Purkinje cell (primary cell): ENCODE results near the gene LRWD1. TPM values are rescaled to one million over a fixed set of nuclear protein-coding genes. Genes with fewer than 3 reads are reported as not detected.

Experiments
- polyA plus RNA-seq: library from polyadenylated mRNA; unstranded; fragments of >200 nt; fragmentation: Nextera tagmentation; gene quantifications from 2 replicates; pipeline ENCODE4 v1.2.1, GENCODE V29; 2014

The LRWD1 gene
- polyA plus RNA-seq, result 0.11 and 1.9 TPM in 2 replicates

GRCh38 chr7:102464577-102465280 lies at the start of gene LRWD1, which contains the start of gene ALKBH4:
LRWD1 (plus strand) TSS chr7:102464984; CDS start chr7:102465081, 97 bp downstream.
ALKBH4 (minus strand) TSS chr7:102464863; CDS start chr7:102464836, 27 bp downstream.

GRCh38 chr7:102433219-102434038 lies 31.4 kb upstream of the LRWD1 start, which contains the start of gene ORAI2:
ORAI2 (plus strand) TSS chr7:102433575; CDS start chr7:102438957, 5,382 bp downstream.

GRCh38 chr7:102478314-102479208 lies 13.8 kb downstream of the LRWD1 start, which contains the start of gene POLR2J:
POLR2J (minus strand) TSS chr7:102478922; CDS start chr7:102478860, 62 bp downstream.

GRCh38 chr7:102517550-102518147 lies 52.9 kb downstream of the LRWD1 start, which contains the start of gene RASA4B:
RASA4B (minus strand) TSS chr7:102517777; CDS start chr7:102517710, 67 bp downstream.

Other genes with a start within 250 kb of the LRWD1 start
- gene SH2B2, start 178.1 kb upstream of the LRWD1 start, polyA plus RNA-seq, result not detected in 2 replicates
- gene SPDYE6, start 108.5 kb upstream of the LRWD1 start, polyA plus RNA-seq, result 0.46 TPM in 1 of 2 replicates, not detected in the other
- gene PRKRIP1, start 68.6 kb upstream of the LRWD1 start, polyA plus RNA-seq, result 9.6 and 13.9 TPM in 2 replicates
- 3.9 and 4.8 TPM in 2 replicates for gene ORAI2, start 31.4 kb upstream of the LRWD1 start, polyA plus RNA-seq
- gene ALKBH4, start 121 bp upstream of the LRWD1 start, polyA plus RNA-seq, result 1.8 and 2.5 TPM in 2 replicates
- gene POLR2J, start 13.9 kb downstream of the LRWD1 start, polyA plus RNA-seq, result 69.4 and 83.0 TPM in 2 replicates
- 3.0 and 10.8 TPM in 2 replicates for gene RASA4B, start 52.8 kb downstream of the LRWD1 start, polyA plus RNA-seq
- gene UPK3BL2, start 78.7 kb downstream of the LRWD1 start, polyA plus RNA-seq, result not detected in 2 replicates
- 0.35 TPM in 1 of 2 replicates, not detected in the other for gene SPDYE2, start 86.2 kb downstream of the LRWD1 start, polyA plus RNA-seq
- gene POLR2J3, start 107.6 kb downstream of the LRWD1 start, polyA plus RNA-seq, result 77.5 and 96.1 TPM in 2 replicates
- 5.0 and 7.4 TPM in 2 replicates for gene RASA4, start 151.8 kb downstream of the LRWD1 start, polyA plus RNA-seq
- gene UPK3BL1, start 177.8 kb downstream of the LRWD1 start, polyA plus RNA-seq, result 4.1 and 10.9 TPM in 2 replicates
- 0.35 TPM in 1 of 2 replicates, not detected in the other for gene SPDYE2B, start 185.3 kb downstream of the LRWD1 start, polyA plus RNA-seq
- 0.27 and 0.56 TPM in 2 replicates for gene POLR2J2, start 206.7 kb downstream of the LRWD1 start, polyA plus RNA-seq